IgD-negative memory B cell (primary cell): ENCODE measurements around the gene ANXA1. TPM values are rescaled to one million over a fixed set of nuclear protein-coding genes. Genes with fewer than 3 reads are reported as not detected.
A peak's percentile ranks its signal among the peaks of the same experiment; 100 is the strongest.

Source experiments
- H3K27ac Mint-ChIP-seq, 3 donors: one replicate each; pipeline ENCODE4 v1.8.0; 2020 to 2022; ENCODE audit warnings: mild to moderate bottlenecking in 3 of 3, mixed read lengths in 3 of 3, moderate library complexity in 1 of 3
- H3K27me3 Mint-ChIP-seq: one replicate; pipeline ENCODE4 v1.8.0; 2021; ENCODE audit warnings: mixed read lengths
- H3K36me3 Mint-ChIP-seq: one replicate; pipeline ENCODE4 v1.8.0; 2020; ENCODE audit warnings: mild to moderate bottlenecking, mixed read lengths
- H3K4me1 Mint-ChIP-seq, 3 donors: one replicate each; pipeline ENCODE4 v1.8.0; 2020 to 2022; ENCODE audit warnings: mixed read lengths in 3 of 3, mild to moderate bottlenecking in 1 of 3
- H3K4me3 Mint-ChIP-seq, 4 donors: one replicate each; pipeline ENCODE4 v1.8.0; 2020 to 2022; ENCODE audit warnings: mild to moderate bottlenecking in 4 of 4, mixed read lengths in 4 of 4, moderate library complexity in 3 of 4
- H3K9me3 Mint-ChIP-seq, 3 donors: one replicate each; pipeline ENCODE4 v1.8.0; 2020 to 2021; ENCODE audit warnings: mixed read lengths in 3 of 3, mild to moderate bottlenecking in 1 of 3
- polyA plus RNA-seq: library from polyadenylated mRNA; unstranded; fragments of 300-500 nt; fragmentation: Illumina TruSeq; gene quantifications from one replicate; pipeline ENCODE4 v1.2.3, GENCODE V29; 2021

ANXA1 gene
- polyA plus RNA-seq, 1 donor from 2014 or later = 10.3 TPM

DNA sequence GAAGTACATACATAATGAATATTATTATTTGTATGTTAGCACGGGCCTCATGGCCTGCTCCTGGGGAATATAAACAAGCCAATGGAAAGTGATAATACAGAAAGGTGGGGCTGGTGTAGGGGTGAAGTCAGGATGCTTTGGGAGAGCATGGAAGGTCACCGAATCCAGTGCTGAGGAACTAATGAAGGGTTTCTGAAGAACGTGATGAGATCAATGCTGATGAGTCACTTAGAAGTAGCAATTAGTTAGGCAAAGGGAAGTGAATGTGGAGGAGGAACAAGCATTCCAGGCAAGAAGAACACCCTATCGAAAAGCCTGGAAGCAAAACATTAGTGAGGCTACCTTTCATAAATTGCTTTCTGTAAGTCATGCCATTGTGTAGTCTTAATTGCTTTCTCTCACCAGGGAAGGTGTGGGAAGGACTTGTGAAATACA is 2.1 kb downstream of the ANXA1 start:
- Mint-ChIP-seq H3K27me3 (no peaks in the 10 kb centered on the region), H3K9me3 (no peaks in the 10 kb centered on the region), H3K4me3 (peak overlapping the region in 2 of 4 donors; percentile 8 to 30), H3K4me1 (peaks cover 0 to 2% (median 0%) of the 10 kb centered on the region in 3 donors), H3K36me3 (no peaks in the 10 kb centered on the region), H3K27ac (no peak overlapping the region)

DNA sequence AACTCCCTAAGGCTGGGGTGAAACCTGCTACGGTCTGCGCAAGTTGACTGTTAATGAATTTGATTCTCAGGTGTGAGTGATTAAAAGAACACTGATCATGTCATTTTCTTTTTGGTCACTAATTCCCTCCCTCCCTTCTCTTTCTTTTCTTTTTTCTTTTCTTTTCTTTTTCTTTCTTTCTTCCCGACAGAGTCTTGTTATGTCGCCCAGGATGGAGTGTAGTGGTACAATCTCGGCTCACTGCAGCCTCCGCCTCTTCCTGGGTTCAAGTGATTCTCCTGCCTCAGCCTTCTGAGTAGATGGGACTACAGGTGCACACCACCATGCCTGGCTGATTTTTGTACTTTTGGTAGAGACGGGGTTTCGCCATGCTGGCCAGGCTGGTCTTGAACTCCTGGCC is 2.6 kb downstream of the ANXA1 start:
- H3K36me3 Mint-ChIP-seq = no peaks in the 10 kb centered on the region
- peak overlapping the region in 2 of 4 donors; percentile 30 to 81 for H3K4me3 Mint-ChIP-seq
- H3K27ac Mint-ChIP-seq = peak overlapping the region in 1 of 3 donors; percentile 16
- no peaks in the 10 kb centered on the region for H3K9me3 Mint-ChIP-seq
- H3K4me1 Mint-ChIP-seq = no peaks in the 10 kb centered on the region
- H3K27me3 Mint-ChIP-seq = no peaks in the 10 kb centered on the region

DNA sequence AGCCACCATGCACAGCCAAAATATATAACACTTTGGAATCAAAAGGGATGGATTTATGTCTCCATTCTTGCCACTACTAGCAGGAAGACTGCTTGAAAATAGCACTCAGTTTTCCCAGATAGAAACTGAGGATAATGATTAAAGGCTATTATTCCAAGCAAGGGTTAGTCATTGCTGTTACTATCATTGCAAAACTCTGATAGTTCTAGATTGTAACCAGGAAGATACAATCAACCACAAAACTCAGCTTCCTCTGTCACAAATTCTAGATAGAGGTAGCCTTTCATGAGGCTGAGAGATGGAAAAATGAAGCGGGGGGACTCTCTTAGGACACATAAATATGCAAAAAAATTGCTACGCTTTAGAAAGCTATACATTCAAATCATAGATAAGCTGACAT is 3.1 kb downstream of the ANXA1 start:
- H3K27me3 Mint-ChIP-seq = no peaks in the 10 kb centered on the region
- no peaks in the 10 kb centered on the region for H3K4me1 Mint-ChIP-seq
- H3K27ac Mint-ChIP-seq = peak overlapping the region in 1 of 3 donors; percentile 16
- H3K4me3 Mint-ChIP-seq = peak overlapping the region in 2 of 4 donors; percentile 30 to 81
- H3K36me3 Mint-ChIP-seq = no peaks in the 10 kb centered on the region
- no peaks in the 10 kb centered on the region for H3K9me3 Mint-ChIP-seq

DNA sequence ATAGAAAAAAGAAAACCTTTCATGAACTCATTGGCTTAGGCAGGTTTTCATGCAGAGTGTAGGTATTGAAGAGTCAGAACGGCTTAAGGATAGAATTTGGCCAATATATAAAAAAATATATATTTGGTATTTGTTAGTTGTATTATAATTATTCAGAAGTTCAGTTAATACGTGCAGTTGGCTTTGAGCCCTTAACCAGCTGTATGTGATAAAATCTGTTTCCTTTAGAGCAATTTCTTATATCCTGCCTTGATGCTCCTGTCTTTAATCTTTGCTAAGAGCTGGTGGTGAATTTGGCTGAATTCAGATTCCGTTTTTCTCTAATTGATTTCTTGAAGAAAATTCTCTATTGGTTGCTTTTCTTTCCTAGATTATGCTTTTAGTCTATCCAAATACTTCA is 3.7 kb downstream of the ANXA1 start:
- peak overlapping the region in 1 of 4 donors; percentile 81 for H3K4me3 Mint-ChIP-seq
- no peaks in the 10 kb centered on the region for H3K9me3 Mint-ChIP-seq
- no peaks in the 10 kb centered on the region for H3K27me3 Mint-ChIP-seq
- H3K4me1 Mint-ChIP-seq = no peaks in the 10 kb centered on the region
- H3K27ac Mint-ChIP-seq = no peak overlapping the region
- no peaks in the 10 kb centered on the region for H3K36me3 Mint-ChIP-seq

DNA sequence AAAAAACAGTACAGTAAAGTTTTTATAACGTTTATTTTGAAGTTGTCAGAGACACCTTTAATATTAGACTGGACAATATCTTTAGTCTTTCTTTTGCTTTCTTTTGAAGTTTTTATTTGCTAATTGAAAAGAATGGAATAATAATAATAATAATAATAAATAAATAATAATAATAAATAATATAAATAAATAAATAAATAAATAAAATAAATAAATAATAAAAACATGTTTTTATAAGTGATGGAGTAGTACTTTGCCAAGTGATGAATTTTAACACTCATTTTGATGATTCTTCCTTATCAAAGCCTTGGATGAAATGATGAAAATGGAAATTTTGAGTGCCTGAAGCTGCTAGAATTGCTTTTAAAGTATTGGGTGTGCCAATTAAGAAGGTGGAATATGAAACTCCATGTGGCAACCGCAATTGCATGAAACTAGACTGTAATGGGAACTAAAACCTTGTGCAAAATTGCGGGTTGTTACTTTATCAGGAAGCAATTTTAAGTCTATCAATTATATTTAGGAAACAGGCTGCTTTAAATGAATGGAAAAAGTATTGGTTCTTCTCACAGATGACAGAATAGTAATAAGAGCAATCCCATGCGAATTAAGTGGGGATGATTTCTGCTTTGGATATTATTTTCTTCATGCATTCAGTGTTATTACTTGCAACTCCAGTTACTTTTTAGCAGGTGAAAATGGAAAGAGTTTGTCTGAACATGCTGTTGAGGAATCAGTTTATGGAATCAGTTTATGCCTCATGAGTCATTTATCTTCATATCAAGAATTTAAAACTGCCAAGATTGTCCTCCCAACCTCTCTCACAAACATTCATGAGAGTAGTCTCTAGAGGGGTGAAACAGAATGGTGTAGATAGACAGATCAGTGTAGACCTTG is 4.6 kb downstream of the ANXA1 start:
- H3K27ac Mint-ChIP-seq = no peak overlapping the region
- no peaks in the 10 kb centered on the region for H3K4me1 Mint-ChIP-seq
- H3K27me3 Mint-ChIP-seq = no peaks in the 10 kb centered on the region
- H3K4me3 Mint-ChIP-seq = no peak overlapping the region
- no peaks in the 10 kb centered on the region for H3K9me3 Mint-ChIP-seq
- no peaks in the 10 kb centered on the region for H3K36me3 Mint-ChIP-seq

DNA sequence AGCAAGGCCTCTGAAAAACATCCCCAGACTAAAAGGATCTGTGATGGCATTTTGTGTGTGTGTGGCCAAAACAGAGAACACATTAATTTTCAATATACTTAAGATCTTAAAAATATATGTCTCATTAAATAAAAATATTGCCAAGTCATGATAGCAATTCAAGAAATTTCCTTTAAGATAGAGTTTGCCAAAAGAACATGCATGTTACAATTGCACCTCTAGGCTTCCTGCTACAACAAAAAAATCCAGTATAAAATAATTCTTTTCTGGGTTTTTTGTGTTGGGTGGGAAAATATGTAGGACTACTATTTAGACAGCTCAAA is 5.2 kb downstream of the ANXA1 start:
- Mint-ChIP-seq H3K4me1 (no peaks in the 10 kb centered on the region), H3K36me3 (no peaks in the 10 kb centered on the region), H3K27me3 (peaks cover 1% of the 10 kb centered on the region), H3K27ac (no peak overlapping the region), H3K9me3 (no peaks in the 10 kb centered on the region), H3K4me3 (no peak overlapping the region)

DNA sequence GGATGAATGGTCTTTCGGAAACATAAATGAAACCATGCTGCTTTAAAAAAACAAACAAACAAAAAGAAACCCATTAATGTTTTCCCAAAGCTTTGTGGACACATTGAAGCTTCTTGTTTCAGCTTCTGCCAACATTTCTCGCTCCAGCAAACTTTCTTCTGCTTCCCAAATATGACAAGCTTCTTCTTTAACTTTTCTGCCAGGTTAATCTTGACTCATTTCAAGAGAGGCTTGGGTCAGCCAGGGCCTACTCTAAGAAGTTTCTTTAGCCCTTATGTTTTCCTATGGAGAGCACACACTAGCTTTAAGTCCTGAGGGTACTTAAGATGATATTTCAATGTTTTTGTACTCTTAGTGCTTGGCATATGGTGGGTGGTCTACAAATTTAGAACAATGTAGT is 6.1 kb downstream of the ANXA1 start:
- no peak overlapping the region for H3K4me3 Mint-ChIP-seq
- H3K9me3 Mint-ChIP-seq = no peaks in the 10 kb centered on the region
- peaks cover 1% of the 10 kb centered on the region for H3K27me3 Mint-ChIP-seq
- peak overlapping the region in 1 of 3 donors; percentile 67 for H3K27ac Mint-ChIP-seq
- no peaks in the 10 kb centered on the region for H3K4me1 Mint-ChIP-seq
- H3K36me3 Mint-ChIP-seq = no peaks in the 10 kb centered on the region

DNA sequence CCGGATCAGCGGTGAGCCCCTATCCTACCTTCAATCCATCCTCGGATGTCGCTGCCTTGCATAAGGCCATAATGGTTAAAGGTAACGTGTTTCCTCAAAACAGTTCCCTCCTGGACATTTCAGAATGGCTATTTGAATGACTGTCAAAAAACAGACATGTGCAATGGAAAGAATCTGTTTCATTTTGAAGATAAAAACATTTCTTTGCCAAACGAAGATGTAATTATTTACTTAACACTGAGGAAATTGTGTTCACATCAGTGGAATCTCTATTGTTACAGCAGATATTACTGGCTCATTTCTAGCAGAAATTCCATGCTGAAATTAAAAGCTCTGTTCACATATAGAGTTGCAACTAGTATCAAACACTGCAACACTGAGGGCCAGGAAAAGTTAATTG is 7.1 kb downstream of the ANXA1 start:
- no peaks in the 10 kb centered on the region for H3K9me3 Mint-ChIP-seq
- no peaks in the 10 kb centered on the region for H3K36me3 Mint-ChIP-seq
- H3K27ac Mint-ChIP-seq = no peak overlapping the region
- peaks cover 1% of the 10 kb centered on the region for H3K27me3 Mint-ChIP-seq
- H3K4me3 Mint-ChIP-seq = no peak overlapping the region
- H3K4me1 Mint-ChIP-seq = no peaks in the 10 kb centered on the region

DNA sequence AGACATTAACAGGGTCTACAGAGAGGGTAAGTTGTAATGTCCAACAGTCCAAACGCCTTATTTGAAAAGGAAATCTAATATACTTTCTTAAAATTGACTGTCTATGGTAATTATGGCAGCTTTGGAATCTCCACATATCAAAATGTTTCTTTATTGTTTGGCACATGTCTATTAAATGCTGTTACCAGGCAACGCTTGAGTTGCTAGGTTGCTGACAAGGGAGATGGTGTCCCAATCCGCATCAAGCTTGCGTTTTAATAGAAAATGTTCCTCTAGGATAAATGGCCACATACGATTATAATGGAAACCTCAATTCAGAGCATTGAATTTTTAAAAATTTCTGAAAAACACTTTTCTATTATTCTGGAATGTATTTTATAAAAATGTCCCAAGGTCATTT is 9.2 kb downstream of the ANXA1 start:
- Mint-ChIP-seq H3K9me3 (no peaks in the 10 kb centered on the region), H3K36me3 (no peaks in the 10 kb centered on the region), H3K27me3 (peaks cover 1% of the 10 kb centered on the region), H3K27ac (no peak overlapping the region), H3K4me1 (no peaks in the 10 kb centered on the region), H3K4me3 (no peak overlapping the region)

DNA sequence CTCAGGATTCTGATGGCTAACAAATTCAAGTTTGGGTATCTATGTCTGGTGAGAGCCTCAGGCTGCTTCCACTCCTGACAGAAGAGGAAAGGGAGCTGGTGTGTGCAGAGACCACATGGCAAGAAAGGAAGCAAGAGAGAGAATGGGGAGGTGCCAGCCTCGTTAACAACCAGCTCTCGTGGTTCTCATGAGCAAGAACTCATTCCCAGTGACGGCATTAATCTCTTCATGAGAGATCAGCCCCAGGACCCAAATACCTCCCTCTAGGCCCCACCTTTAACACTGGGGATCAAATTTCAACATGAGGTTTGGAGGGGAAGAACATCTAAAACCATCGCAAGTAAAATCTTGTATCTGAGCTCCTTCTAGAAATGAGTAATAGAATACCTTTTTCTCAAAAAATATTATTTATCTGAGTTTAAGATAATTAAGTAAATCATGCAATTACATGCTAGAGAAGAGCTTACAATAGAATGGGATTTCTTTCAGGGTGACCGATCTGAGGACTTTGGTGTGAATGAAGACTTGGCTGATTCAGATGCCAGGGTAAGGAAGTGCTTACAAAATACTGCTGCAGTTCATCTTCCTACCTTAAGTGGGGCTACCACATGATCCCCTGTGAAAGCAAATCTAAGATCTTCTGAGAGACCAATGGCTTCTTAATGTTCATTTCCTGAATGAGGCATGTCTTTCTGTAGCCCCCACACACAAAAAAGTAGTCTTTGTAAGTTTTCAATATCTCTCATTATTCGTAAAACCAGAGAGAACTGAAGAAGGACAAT is 11.5 kb downstream of the ANXA1 start:
- Mint-ChIP-seq H3K36me3 (no peaks in the 10 kb centered on the region), H3K9me3 (no peaks in the 10 kb centered on the region), H3K27ac (peak overlapping the region in 1 of 3 donors; percentile 83), H3K4me1 (peaks cover 0 to 5% (median 0%) of the 10 kb centered on the region in 3 donors), H3K4me3 (no peak overlapping the region), H3K27me3 (peaks cover 2% of the 10 kb centered on the region)

DNA sequence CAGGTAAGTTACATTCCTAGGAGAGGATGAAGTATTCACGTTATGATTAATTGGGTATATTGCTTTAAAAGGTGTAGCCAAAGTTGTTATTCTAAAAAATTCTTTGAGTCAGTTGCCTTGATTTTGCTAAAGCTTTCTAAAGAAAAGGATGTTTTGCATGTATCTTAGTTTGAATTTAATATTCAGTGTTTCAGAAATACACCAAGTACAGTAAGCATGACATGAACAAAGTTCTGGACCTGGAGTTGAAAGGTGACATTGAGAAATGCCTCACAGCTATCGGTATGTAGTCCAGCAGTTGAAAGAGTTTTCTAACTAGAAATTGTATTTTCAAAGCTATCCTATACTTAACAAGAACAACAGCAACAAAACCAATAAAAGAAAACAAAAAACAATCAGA is 14.2 kb downstream of the ANXA1 start:
- Mint-ChIP-seq H3K9me3 (no peaks in the 10 kb centered on the region), H3K36me3 (no peaks in the 10 kb centered on the region), H3K4me3 (no peak overlapping the region), H3K4me1 (peaks cover 0 to 6% (median 0%) of the 10 kb centered on the region in 3 donors), H3K27ac (no peak overlapping the region), H3K27me3 (peaks cover 5% of the 10 kb centered on the region)

DNA sequence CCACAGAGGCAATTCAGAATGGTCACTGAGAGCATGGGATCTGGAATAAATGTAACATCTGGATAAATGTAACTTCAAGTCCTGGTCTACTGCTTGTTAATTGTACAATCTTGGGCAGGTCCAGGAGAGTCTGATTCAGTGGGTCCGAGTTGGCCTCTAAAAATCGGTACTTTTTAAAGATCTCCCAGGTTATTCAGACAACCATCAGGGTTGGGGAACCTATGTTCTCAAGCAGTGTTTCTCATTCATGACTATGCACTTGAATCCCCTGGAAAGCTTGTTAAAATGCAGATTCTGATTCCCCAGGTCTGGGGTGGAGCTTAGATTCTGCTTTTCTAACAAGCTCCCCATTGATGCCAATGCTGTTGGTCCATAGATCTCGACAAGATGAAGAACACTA is 14.8 kb downstream of the ANXA1 start:
- Mint-ChIP-seq H3K4me1 (peaks cover 0 to 6% (median 0%) of the 10 kb centered on the region in 3 donors), H3K4me3 (no peak overlapping the region), H3K36me3 (no peaks in the 10 kb centered on the region), H3K27ac (no peak overlapping the region), H3K9me3 (no peaks in the 10 kb centered on the region), H3K27me3 (peaks cover 5% of the 10 kb centered on the region)

DNA sequence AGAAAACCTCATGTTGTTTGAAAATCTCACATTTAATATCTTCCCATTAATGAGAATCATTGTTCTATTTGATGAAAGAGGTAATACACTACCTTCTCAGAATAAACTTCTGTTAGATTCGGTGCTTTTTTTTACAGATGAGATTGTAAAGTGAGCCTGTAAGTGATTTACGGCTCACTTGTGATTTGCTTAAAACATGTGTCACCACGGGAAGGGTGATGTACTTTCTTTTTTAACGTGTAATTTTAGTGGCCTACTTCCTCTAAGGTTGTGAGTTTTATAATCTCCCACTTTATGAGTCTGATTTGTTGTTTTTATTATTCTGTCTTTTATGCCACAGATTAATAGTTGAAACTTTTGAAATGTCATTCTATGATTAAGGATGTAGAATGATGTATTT is 15.9 kb downstream of the ANXA1 start:
- peaks cover 4% of the 10 kb centered on the region for H3K27me3 Mint-ChIP-seq
- H3K9me3 Mint-ChIP-seq = no peaks in the 10 kb centered on the region
- peaks cover 0 to 6% (median 0%) of the 10 kb centered on the region in 3 donors for H3K4me1 Mint-ChIP-seq
- no peaks in the 10 kb centered on the region for H3K36me3 Mint-ChIP-seq
- no peak overlapping the region for H3K27ac Mint-ChIP-seq
- H3K4me3 Mint-ChIP-seq = no peak overlapping the region

DNA sequence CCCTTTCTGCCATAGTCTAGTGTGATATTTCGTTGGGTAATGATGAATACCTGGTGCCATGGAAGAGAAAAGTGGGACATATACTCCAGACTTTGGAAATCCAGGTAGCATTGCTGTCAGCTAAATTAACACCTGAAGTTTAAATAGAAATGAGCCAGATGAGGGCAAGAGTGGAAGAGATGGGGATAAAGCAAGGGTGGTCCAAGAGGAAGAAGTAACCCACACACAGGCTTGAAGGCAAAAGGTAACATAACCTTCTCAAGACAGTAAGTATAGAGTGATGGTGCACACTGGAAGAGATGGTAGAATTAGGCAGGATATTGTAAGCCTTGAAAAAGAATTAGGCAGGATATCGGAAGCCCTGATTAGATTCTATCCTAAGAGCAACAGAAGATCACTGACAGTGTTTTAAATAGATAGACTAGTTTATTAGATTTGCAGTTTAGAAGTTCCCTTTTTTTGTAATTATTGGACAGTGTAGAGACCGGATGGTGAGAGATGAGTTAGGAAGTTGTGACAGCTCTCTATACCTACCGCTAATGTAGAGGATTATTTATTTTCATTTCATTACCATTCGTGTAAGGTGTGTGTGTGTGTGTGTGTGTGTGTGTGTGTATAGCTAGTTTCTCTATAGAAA is 16.8 kb downstream of the ANXA1 start:
- Mint-ChIP-seq H3K9me3 (no peaks in the 10 kb centered on the region), H3K27me3 (peaks cover 4% of the 10 kb centered on the region), H3K27ac (no peak overlapping the region), H3K36me3 (no peaks in the 10 kb centered on the region), H3K4me3 (no peak overlapping the region), H3K4me1 (peaks cover 0 to 6% (median 0%) of the 10 kb centered on the region in 3 donors)
